ENCODE data around the gene KLF7. TPM values are rescaled to one million over a fixed set of nuclear protein-coding genes. Genes with fewer than 3 reads are reported as not detected.
A peak's percentile ranks its signal among the peaks of the same experiment; 100 is the strongest.

KLF7 gene
- polyA plus RNA-seq, 3 donors: 9.4 to 40.7 (median 10.3) TPM

GRCh38 chr2:207143215-207144172 is 22.3 kb downstream of the KLF7 start:
- intact Hi-C loops (cut with micrococcal nuclease): loop anchor here in 1 of 2 donors (2.0 to 5.0 kb wide), 2 partner anchors 21 to 94 kb away; partner anchors contain the start of gene KLF7
- peaks cover 0 to 2% (median 0%) of the 10 kb centered on the region in 7 donors for H3K9me3 Mint-ChIP-seq
- peak overlapping the region; percentile 2 for H2AFZ ChIP-seq (ENCODE audit: insufficient read depth, low read depth, low read length, poor library complexity, severe bottlenecking)
- no peak for TF ChIP-seq CTCF (IDR thresholded peaks at IDR 0.05)
- peaks cover 78% of the 10 kb centered on the region for H3K4me1 Mint-ChIP-seq
- no peaks in the 10 kb centered on the region for H3K27me3 Mint-ChIP-seq (ENCODE audit: low read depth in 3 of 3)
- H3K4me2 ChIP-seq (replicated peaks; ENCODE audit: extremely low read depth, low read length, poor library complexity, severe bottlenecking): peak overlapping the region; percentile 67
- peaks cover 72 to 75% of the 10 kb centered on the region in 2 donors for H3K4me1 ChIP-seq (ENCODE audit: control insufficient read depth in 1 of 2, insufficient read depth in 2 of 2, low read length in 2 of 2)
- peak overlapping the region; percentile 70 to 76 for H3K4me3 Mint-ChIP-seq
- peaks cover 5 to 31% of the 10 kb centered on the region in 2 donors for H3K36me3 ChIP-seq (replicated peaks in 1 of 2; ENCODE audit: control insufficient read depth in 1 of 2, insufficient read depth in 2 of 2, low read length in 2 of 2)
- no peaks in the 10 kb centered on the region for H3K27me3 ChIP-seq (ENCODE audit: control insufficient read depth in 2 of 2, insufficient read depth in 2 of 2, low read length in 2 of 2)
- no peaks in the 10 kb centered on the region for H3K9me3 ChIP-seq (replicated peaks in 1 of 2; ENCODE audit: control insufficient read depth in 1 of 2, insufficient read depth in 1 of 2, low read length in 2 of 2)
- peaks cover 13% of the 10 kb centered on the region for H4K20me1 ChIP-seq (ENCODE audit: insufficient read depth, low read length)
- H3K9ac ChIP-seq (ENCODE audit: insufficient read depth, low read length, poor library complexity, severe bottlenecking): peak overlapping the region; percentile 75
- peaks cover 82% of the 10 kb centered on the region for H3K79me2 ChIP-seq (ENCODE audit: insufficient read depth, low read length)
- H3K36me3 Mint-ChIP-seq: peaks cover 42 to 50% of the 10 kb centered on the region in 2 donors
- peak overlapping the region; percentile 96 to 100 (median 97) for H3K27ac Mint-ChIP-seq
- H3K27ac ChIP-seq (ENCODE audit: low read depth in 1 of 2, low read length in 2 of 2): peak overlapping the region; percentile 97 to 99
- DNase-seq: peak; percentile 73 to 85 (median 82)
- WGBS (ENCODE audit: insufficient coverage): 3% methylated on average over 8 of the region's 13 CpGs
- peak overlapping the region; percentile 23 to 67 (median 35) for H3K4me3 ChIP-seq (replicated peaks in 1 of 3; ENCODE audit: low read depth in 2 of 3, low read length in 3 of 3)

- intact Hi-C loops (cut with micrococcal nuclease): loop anchor here in 1 of 2 donors (2.0 to 5.0 kb wide), 2 partner anchors 22 to 95 kb away; partner anchors contain the start of gene KLF7
- peak; percentile 67 for TF ChIP-seq CTCF (IDR thresholded peaks at IDR 0.05)
- H3K36me3 ChIP-seq (replicated peaks in 1 of 2; ENCODE audit: control insufficient read depth in 1 of 2, insufficient read depth in 2 of 2, low read length in 2 of 2): peaks cover 5 to 21% of the 10 kb centered on the region in 2 donors
- peaks cover 80 to 86% of the 10 kb centered on the region in 2 donors for H3K4me1 ChIP-seq (ENCODE audit: control insufficient read depth in 1 of 2, insufficient read depth in 2 of 2, low read length in 2 of 2)
- WGBS (ENCODE audit: insufficient coverage): 32% methylated on average over 2 of the region's 3 CpGs
- Mint-ChIP-seq H3K27me3 (ENCODE audit: low read depth in 3 of 3) (no peaks in the 10 kb centered on the region), H3K9me3 (peaks cover 0 to 2% (median 0%) of the 10 kb centered on the region in 7 donors), H3K36me3 (peaks cover 35 to 47% of the 10 kb centered on the region in 2 donors), H3K27ac (peak overlapping the region; percentile 96 to 100 (median 97)), H3K4me3 (peak overlapping the region; percentile 20 to 76), H3K4me1 (peaks cover 88% of the 10 kb centered on the region)
- peak overlapping the region; percentile 75 for H3K9ac ChIP-seq (ENCODE audit: insufficient read depth, low read length, poor library complexity, severe bottlenecking)
- H2AFZ ChIP-seq (ENCODE audit: insufficient read depth, low read depth, low read length, poor library complexity, severe bottlenecking): no peak overlapping the region
- peak overlapping the region in 2 of 3 experiments; percentile 9 to 67 for H3K4me3 ChIP-seq (replicated peaks in 1 of 3; ENCODE audit: low read depth in 2 of 3, low read length in 3 of 3)
- no peaks in the 10 kb centered on the region for H3K27me3 ChIP-seq (ENCODE audit: control insufficient read depth in 2 of 2, insufficient read depth in 2 of 2, low read length in 2 of 2)
- peaks cover 3% of the 10 kb centered on the region for H4K20me1 ChIP-seq (ENCODE audit: insufficient read depth, low read length)
- peaks cover 82% of the 10 kb centered on the region for H3K79me2 ChIP-seq (ENCODE audit: insufficient read depth, low read length)
- DNase-seq: peak; percentile 80 to 86 (median 82)
- H3K27ac ChIP-seq (ENCODE audit: low read depth in 1 of 2, low read length in 2 of 2): peak overlapping the region; percentile 97 to 99
- H3K4me2 ChIP-seq (replicated peaks; ENCODE audit: extremely low read depth, low read length, poor library complexity, severe bottlenecking): peak overlapping the region; percentile 67
- no peaks in the 10 kb centered on the region for H3K9me3 ChIP-seq (replicated peaks in 1 of 2; ENCODE audit: control insufficient read depth in 1 of 2, insufficient read depth in 1 of 2, low read length in 2 of 2)
Observed at GRCh38 chr2:207142461-207142860, 23.3 kb downstream of the KLF7 start.

Measured in CD14-positive monocyte (primary cell).